Osteoblast (primary cell): ENCODE measurements around the gene TNIK. TPM values are rescaled to one million over a fixed set of nuclear protein-coding genes. Genes with fewer than 3 reads are reported as not detected.
A peak's percentile ranks its signal among the peaks of the same experiment; 100 is the strongest.

Experiments
- DNase-seq: peaks from one replicate; pipeline ENCODE4 v3.0.0; 2011; ENCODE audit warnings: low spot score, mixed read lengths; ENCODE audit not compliant: insufficient read length; ENCODE audit errors: missing footprints
- H2AFZ ChIP-seq: 2 replicates; pipeline ENCODE4 v1.6.0; 2011; ENCODE audit warnings: mild to moderate bottlenecking, low read length
- H3K27ac ChIP-seq: 2 replicates; pipeline ENCODE4 v1.5.1; 2011; ENCODE audit warnings: mild to moderate bottlenecking, low read depth, low read length, moderate library complexity
- H3K27me3 ChIP-seq: 2 replicates; pipeline ENCODE4 v1.6.0; 2012; ENCODE audit warnings: mild to moderate bottlenecking, control low read depth, inconsistent platforms, low read length, moderate library complexity; ENCODE audit not compliant: insufficient read depth
- H3K36me3 ChIP-seq: 2 replicates; pipeline ENCODE4 v1.5.1; 2011; ENCODE audit warnings: mild to moderate bottlenecking, low read length, control low read depth, moderate library complexity; ENCODE audit not compliant: insufficient read depth
- H3K4me1 ChIP-seq: 2 replicates; pipeline ENCODE4 v1.5.1; 2011; ENCODE audit warnings: mild to moderate bottlenecking, low read length, control low read depth, moderate library complexity; ENCODE audit not compliant: insufficient read depth
- H3K4me2 ChIP-seq: 2 replicates; pipeline ENCODE4 v1.6.0; 2011; ENCODE audit warnings: mild to moderate bottlenecking, low read length; ENCODE audit not compliant: insufficient read depth
- H3K4me3 ChIP-seq: fragments of 200-600 bp; sonication (generic); 3 replicates; pipeline ENCODE4 v1.5.1; 2012; ENCODE audit warnings: mild to moderate bottlenecking, low read length, inconsistent platforms; ENCODE audit not compliant: insufficient read depth
- H3K79me2 ChIP-seq: 2 replicates; pipeline ENCODE4 v1.6.0; 2012; ENCODE audit warnings: mild to moderate bottlenecking, low read length, control low read depth, inconsistent platforms; ENCODE audit not compliant: insufficient read depth
- H3K9me3 ChIP-seq: 2 replicates; pipeline ENCODE4 v1.5.1; 2011; ENCODE audit warnings: low read depth, low read length, control low read depth
- H4K20me1 ChIP-seq: 2 replicates; pipeline ENCODE4 v1.6.0; 2012; ENCODE audit warnings: mild to moderate bottlenecking, low read length, control low read depth; ENCODE audit not compliant: insufficient read depth
- total RNA-seq: library from RNA; depleted of rRNA; stranded (reverse); fragments of >200 nt; gene quantifications from 2 replicates; pipeline ENCODE4 v1.2.3, GENCODE V29; 2012
- TF ChIP-seq, protein P1 (sequence below): IDR thresholded peaks from 2 replicates; pipeline ENCODE4 v1.5.1; 2011; ENCODE audit warnings: mild to moderate bottlenecking, low read depth, low read length, moderate library complexity; ENCODE audit errors: extremely low read depth

TNIK gene
- total RNA-seq, 1 donor, result 7.6 TPM

DNA sequence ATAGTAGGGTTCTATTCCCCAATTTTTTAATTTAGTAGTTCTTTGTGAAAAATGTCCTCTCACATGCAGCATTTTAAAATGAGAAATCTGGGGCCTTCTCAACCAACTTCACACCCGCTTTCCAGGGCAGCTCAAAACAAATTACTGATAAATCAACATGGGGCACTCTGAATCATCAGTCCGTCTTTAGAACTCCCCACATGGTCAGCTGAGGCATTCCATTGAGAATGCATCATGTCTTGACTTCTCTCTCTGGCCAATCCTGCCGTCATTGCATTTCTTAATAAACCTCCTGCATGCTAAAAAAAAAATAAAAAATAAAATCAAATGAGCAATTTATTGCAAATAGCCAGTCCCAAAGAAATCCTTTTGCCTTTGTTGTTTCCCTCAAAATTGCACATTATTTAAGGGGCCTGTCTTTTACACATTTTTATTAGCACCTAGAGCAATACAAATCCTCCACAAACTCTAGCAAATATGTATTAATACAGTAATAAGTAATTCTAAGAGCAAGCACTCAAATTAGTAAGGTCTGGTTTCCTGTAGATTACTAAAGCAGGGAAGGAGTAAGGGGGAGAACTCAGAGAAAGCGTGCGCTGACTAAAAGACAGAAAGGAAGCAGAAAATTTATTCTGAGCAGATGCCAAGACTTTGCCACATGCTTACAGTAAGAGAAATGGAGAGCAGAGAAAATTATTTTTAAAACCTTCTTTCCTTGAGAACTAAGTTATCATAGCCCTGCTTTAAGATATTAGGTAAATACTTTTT lies 175.7 kb downstream of the TNIK start:
- H3K4me1 ChIP-seq, result peaks cover 32% of the 10 kb centered on the region
- no peaks in the 10 kb centered on the region for H3K9me3 ChIP-seq
- H3K27ac ChIP-seq, result peak overlapping the region; percentile 99
- H3K79me2 ChIP-seq, result no peaks in the 10 kb centered on the region
- H3K36me3 ChIP-seq, result no peaks in the 10 kb centered on the region
- peak overlapping the region; percentile 7 for H2AFZ ChIP-seq
- no peaks in the 10 kb centered on the region for H4K20me1 ChIP-seq
- no peaks in the 10 kb centered on the region for H3K27me3 ChIP-seq
- TF ChIP-seq, protein P1, sequence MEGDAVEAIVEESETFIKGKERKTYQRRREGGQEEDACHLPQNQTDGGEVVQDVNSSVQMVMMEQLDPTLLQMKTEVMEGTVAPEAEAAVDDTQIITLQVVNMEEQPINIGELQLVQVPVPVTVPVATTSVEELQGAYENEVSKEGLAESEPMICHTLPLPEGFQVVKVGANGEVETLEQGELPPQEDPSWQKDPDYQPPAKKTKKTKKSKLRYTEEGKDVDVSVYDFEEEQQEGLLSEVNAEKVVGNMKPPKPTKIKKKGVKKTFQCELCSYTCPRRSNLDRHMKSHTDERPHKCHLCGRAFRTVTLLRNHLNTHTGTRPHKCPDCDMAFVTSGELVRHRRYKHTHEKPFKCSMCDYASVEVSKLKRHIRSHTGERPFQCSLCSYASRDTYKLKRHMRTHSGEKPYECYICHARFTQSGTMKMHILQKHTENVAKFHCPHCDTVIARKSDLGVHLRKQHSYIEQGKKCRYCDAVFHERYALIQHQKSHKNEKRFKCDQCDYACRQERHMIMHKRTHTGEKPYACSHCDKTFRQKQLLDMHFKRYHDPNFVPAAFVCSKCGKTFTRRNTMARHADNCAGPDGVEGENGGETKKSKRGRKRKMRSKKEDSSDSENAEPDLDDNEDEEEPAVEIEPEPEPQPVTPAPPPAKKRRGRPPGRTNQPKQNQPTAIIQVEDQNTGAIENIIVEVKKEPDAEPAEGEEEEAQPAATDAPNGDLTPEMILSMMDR, result no peak
- peak overlapping the region; percentile 74 for H3K4me2 ChIP-seq
- no peak overlapping the region for H3K4me3 ChIP-seq
- DNase-seq, result peak; percentile 81

DNA sequence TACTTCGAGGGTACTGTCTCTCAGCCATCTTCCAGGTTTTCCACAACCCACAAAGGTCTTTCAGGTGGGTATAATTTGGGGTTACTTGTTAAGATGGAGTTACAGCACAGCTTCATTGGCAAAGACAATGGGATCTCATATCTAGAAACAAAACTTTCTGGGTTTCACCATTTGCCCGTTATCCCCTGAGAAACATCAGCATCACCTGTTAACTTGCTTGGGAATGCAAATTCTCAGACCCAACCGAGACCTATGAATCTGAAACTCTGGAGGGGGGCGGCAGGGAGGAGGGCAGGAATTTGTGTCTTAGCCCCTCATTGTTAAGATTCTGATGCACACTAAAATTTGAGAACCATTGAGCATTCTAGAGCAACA lies 176.4 kb downstream of the TNIK start:
- Histone ChIP-seq H4K20me1 (no peaks in the 10 kb centered on the region), H3K4me1 (peaks cover 32% of the 10 kb centered on the region), H3K36me3 (no peaks in the 10 kb centered on the region), H3K9me3 (no peaks in the 10 kb centered on the region), H3K27ac (peak overlapping the region; percentile 99), H3K79me2 (no peaks in the 10 kb centered on the region), H3K4me3 (no peak overlapping the region), H3K4me2 (peak overlapping the region; percentile 74), H2AFZ (peak overlapping the region; percentile 36), H3K27me3 (no peaks in the 10 kb centered on the region)
- TF ChIP-seq, protein P1, result no peak
- no peak for DNase-seq

DNA sequence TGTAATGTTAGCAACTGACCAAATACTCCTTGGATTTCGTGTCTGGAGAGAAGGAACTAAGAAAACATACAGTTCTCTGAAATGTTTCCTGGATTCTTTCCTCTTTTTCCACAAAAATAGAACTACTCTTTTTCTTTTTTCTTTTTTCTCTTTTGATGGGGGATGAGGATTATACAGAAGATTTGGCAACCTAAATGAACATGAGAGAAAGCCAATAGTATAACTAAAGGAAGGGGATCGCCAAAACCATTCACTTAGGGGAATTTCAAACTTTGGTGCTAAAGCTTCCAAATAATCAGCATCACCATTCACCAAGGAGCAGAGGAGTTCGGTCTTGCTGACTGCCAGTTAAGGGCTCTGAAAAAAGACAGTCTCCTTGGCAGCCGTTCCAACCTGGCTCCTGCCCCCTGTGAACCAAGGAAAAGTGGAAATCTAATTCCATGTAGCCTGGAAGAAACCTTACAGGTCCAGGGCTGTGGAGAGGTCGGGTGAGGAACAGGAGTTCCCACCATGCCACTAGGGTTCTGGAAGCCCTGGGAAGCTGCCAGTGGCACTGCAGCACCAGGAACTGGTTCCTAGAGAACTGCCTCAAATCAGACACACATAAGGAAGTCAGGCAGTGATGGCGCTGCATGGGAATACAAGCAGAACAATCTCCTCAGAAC lies 176.9 kb downstream of the TNIK start:
- DNase-seq, result no peak
- H2AFZ ChIP-seq, result peak overlapping the region; percentile 36
- H3K4me1 ChIP-seq, result peaks cover 32% of the 10 kb centered on the region
- no peak overlapping the region for H3K4me2 ChIP-seq
- H3K27me3 ChIP-seq, result no peaks in the 10 kb centered on the region
- peak overlapping the region; percentile 99 for H3K27ac ChIP-seq
- no peaks in the 10 kb centered on the region for H3K79me2 ChIP-seq
- no peaks in the 10 kb centered on the region for H4K20me1 ChIP-seq
- TF ChIP-seq, protein P1, result no peak
- H3K36me3 ChIP-seq, result no peaks in the 10 kb centered on the region
- no peak overlapping the region for H3K4me3 ChIP-seq
- H3K9me3 ChIP-seq, result no peaks in the 10 kb centered on the region

DNA sequence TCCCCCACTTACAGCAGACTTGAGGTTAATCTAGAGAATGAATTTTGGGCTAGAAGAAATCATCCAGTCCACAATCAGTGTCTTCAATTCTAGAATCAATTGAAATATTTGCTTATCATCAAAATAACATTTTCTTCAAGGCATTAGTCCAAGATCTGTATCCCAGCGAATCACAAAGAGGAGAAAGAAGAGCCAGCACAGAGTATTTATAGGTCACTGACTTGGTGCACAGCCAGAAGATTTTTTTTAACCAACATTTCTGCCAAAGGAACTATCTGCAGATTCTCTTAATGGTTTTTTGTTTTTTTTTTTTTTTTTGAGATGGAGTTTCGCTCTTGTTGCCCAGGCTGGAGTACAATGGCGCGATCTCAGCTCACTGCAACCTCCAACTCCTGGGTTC lies 178.2 kb downstream of the TNIK start:
- DNase-seq, result no peak
- Histone ChIP-seq H3K27ac (no peak overlapping the region), H3K36me3 (no peaks in the 10 kb centered on the region), H2AFZ (no peak overlapping the region), H3K4me3 (no peak overlapping the region), H3K4me2 (no peak overlapping the region), H3K9me3 (no peaks in the 10 kb centered on the region), H3K27me3 (no peaks in the 10 kb centered on the region), H3K4me1 (peaks cover 32% of the 10 kb centered on the region), H4K20me1 (no peaks in the 10 kb centered on the region), H3K79me2 (no peaks in the 10 kb centered on the region)
- TF ChIP-seq, protein P1, result no peak
